Measurements from ENCODE around the gene NOXO1.
A peak's percentile ranks its signal among the peaks of the same experiment; 100 is the strongest.

The NOXO1 gene

DNA sequence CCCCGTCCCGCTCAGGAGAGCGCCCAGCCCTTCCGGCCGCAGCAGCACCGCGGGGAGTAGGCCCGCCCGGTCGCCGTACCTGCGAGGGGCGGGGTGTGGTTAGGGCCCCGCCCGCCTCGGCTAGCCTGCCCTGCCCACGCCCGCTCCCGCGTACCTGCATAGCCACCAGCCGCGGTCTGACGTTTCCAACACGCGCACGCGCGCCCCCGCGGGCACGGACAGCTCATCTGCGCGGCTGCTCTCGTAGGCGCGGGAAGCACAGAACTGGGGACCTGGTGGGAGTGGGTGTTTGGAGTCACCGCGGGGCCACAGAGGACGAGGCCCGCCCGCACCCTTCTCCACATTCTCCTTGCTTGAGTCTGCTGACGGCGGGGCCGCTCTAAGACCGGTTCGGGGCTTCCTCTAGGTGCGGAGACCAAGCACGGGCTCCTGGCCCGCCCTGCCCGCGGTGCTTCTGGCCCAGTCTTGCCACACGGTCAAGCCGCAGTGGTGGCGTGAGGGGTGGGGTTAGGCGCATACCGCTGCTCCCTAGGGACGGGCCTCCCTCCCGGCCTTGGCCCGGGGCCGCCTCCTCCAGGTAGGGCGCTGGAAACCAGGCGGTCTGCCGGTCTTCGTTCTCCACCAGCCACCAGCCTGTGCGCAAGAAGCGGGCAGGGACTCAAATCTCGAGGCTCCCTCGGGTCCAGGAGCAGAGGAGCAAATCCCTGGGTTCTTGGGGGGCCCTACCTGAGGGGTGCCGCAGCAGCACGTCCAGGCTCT, 1.8 kb downstream of the NOXO1 start:
- peak; percentile 88 for DNase-seq (ENCODE audit: low spot score)

DNA sequence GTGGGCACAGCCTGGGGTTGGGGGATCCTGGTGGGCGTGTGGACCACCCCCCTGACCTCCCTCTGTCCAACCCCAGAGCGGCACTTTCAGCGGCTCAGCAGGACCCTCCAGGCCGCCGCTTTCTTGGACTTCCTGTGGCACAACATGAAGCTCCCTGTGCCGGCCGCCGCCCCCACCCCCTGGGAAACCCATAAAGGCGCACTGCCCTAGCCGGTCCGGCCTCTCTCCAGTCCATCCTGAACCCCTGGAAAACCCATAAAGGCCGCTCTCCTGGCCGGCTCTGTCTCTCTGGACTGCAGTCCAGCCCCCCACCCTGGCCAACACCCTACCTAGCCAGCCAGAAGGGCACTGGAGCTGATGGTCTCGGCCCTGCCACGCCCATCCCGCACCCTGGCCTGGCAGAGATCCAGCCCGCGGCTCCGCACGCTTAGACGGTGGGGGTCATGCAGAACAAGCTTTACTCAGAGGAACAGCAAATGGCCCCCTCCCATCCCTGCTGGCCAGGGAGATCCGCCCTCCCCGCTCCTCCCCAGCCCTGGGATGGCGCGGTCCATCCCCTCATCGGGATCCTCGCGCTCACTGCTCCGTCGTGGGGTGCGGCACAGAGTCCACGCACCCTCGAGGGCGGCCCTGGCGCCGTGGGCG, 2.7 kb downstream of the NOXO1 start:
- peak; percentile 59 for DNase-seq (ENCODE audit: low spot score)

DNA sequence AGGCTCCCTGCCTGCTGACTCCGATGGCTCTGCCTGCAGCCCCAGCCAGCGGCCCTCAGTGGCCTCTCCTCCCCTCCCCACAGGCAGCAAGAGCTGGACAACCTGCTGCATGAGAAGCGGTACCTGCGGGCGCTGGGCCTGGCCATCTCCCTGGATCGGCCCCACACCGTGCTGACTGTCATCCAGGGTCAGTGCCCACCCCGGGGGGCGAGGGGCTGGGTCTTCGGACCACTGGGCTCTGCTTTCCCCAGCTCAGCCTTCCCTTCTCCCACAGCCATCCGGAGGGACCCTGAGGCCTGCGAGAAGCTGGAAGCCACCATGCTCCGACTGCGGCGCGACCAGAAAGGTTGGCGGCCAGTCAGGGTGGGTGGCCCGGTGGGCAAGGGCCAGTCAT, 3.4 kb downstream of the NOXO1 start:
- DNase-seq (ENCODE audit: low spot score): no peak

DNA sequence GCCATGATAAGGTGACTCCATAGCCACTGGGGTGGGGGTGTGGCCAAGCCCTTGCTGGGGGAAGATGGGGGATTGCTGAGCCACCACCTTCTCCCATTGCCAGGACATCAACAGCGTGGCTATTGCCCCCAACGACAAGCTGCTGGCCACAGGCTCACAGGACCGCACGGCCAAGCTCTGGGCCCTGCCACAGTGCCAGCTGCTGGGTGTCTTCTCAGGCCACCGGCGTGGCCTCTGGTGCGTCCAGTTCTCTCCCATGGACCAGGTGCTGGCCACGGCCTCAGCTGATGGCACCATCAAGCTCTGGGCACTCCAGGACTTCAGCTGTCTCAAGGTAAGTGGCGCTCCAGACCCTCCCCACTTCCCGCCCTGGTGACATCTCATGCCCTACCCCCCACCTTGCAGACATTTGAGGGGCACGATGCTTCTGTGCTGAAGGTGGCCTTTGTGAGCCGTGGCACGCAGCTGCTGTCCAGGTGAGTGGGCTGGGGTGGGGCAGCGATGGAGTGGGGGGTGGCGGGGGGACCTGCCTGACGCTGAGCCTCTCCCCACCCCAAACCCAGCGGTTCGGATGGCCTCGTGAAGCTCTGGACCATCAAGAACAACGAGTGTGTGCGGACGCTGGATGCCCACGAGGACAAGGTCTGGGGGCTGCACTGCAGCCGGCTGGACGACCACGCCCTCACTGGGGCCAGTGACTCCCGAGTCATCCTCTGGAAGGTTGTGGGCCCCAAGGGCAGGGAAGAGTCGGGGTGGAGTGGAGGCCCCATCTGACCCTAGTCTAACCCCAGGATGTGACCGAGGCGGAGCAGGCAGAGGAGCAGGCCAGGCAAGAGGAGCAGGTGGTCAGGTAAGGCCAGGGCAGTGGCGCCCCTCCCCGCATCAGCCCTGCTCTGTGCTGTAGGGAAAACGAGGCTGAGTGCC, 4.1 kb downstream of the NOXO1 start:
- no peak for DNase-seq (ENCODE audit: low spot score)

DNA sequence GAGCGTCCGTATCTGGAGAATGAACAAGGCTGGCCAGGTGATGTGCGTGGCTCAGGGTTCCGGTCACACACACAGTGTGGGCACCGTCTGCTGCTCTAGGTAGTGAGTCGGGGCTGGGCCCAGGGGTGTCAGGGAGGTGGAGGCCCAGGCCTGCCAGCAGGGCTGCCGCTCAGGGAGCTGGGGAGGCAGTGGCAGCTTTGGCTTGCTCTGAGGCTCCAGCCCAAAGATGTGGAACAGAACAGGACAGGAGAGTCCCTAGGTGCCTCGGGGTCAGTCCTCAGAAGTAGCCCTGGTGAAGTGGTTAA, 5.1 kb downstream of the NOXO1 start:
- DNase-seq (ENCODE audit: low spot score): no peak

DNA sequence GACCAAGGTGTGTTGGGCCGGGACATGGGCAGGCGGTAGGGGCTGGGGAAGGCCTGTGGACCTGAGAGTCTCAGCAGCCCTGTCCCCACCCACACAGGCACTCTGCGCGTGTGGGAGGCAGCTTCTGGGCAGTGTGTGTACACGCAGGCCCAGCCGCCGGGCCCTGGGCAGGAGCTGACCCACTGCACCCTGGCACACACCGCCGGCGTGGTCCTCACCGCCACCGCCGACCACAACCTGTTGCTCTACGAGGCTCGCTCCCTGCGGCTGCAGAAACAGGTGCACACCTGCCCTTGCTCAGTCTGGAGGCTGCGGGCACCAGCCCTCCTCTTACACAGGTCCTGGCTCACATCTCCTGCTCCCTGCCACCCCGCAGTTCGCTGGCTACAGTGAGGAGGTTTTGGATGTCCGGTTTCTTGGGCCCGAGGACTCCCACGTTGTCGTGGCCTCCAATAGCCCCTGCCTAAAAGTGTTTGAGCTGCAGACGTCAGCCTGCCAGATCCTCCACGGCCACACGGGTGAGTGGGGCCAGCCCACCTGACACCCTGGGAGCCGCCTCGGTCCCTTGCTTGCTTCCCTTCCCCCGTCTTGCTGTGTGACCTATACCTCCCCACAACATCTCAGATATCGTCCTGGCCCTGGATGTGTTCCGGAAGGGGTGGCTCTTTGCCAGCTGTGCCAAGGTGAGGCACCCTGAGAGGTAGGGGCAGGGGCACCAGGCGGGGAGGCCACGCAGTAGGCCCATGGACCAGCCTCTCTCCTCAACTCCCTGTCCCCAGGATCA, 5.6 kb downstream of the NOXO1 start:
- DNase-seq (ENCODE audit: low spot score): no peak

DNA sequence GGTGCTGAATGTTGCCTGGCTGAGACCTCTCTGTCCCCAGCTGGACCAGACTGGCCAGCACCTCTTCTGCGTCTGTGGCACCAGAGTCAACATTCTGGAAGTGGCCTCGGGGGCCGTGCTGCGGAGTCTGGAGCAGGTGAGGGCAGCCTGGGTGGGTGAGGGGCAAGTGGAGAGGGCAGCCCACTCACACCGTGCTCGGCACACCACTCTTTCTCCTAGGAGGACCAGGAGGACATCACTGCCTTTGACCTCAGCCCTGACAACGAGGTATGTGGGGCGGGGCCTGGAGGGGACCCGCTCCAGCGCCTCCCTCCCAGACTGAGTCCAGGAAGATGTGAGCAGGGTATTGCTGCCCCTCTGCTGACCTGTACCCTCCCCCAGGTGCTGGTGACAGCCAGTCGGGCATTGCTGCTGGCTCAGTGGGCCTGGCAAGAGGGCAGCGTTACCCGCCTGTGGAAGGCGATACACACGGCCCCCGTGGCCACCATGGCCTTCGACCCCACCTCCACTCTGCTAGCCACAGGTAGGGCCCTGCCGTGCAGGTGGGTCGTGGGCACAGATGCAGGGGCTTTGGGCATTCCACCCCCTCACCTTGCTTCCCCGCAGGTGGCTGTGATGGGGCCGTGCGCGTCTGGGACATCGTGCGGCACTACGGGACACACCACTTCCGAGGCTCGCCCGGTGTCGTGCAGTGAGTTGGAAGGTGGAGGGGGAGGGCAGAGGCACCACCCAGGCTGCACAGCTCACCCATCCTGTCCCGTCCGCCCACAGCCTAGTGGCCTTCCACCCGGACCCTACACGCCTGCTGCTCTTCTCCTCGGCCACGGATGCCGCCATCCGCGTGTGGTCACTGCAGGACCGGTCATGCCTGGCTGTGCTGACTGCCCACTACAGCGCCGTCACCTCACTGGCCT, 6.9 kb downstream of the NOXO1 start:
- no peak for DNase-seq (ENCODE audit: low spot score)

DNA sequence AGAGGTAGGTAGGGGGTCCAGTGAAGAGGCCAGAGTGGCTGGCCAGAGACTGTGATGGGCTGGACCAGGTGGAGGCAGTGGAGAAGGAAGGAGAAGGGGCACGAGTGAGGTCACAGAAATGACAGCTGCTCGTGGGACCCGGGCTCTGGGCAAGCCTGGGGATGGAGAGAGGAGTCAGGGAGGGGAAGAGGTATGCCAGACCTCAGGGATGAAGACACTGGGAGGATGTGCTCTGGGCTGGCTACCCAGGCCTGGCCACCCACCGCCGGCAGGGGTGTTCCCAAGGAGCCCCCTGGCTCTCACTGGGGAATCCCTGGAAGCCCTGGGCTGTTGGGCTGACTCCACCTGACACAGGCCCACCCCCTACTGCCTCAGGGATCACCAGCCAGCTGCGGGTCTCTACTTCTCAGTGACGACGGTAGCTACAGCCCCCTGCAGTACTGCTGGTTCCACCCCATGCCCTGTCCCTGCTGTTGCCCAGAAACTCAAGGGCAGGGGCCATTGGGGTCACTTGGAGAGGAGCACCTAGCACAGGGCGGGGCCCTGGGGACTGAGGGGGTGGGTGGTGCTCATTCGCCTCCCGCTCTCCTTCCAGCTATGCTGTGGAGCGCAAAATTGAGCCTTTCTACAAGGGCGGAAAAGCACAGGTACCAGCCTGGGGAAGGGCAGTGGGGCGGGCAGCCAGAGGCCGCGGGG, 7.7 kb downstream of the NOXO1 start:
- no peak for DNase-seq (ENCODE audit: low spot score)

DNA sequence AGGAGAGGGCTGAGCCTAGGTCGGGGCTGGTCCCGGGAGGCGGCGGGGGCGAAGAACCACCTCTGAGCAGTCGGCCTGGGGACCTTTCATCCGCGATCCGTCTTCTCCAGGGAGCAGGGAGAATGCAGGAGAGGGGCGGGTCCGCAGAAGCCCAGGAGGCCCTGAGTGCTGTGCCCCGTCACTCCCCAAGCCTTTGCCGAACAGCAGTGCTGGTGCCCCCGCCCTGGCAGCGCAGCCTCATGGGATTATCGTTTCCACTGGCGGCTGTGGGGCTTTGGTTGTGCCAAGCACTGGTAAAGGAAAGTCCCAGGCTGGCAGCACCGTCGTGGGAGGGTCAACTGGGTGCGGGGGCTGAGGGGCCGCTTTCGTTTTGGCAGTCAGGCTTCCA, 8.8 kb downstream of the NOXO1 start:
- DNase-seq (ENCODE audit: low spot score): no peak

DNA sequence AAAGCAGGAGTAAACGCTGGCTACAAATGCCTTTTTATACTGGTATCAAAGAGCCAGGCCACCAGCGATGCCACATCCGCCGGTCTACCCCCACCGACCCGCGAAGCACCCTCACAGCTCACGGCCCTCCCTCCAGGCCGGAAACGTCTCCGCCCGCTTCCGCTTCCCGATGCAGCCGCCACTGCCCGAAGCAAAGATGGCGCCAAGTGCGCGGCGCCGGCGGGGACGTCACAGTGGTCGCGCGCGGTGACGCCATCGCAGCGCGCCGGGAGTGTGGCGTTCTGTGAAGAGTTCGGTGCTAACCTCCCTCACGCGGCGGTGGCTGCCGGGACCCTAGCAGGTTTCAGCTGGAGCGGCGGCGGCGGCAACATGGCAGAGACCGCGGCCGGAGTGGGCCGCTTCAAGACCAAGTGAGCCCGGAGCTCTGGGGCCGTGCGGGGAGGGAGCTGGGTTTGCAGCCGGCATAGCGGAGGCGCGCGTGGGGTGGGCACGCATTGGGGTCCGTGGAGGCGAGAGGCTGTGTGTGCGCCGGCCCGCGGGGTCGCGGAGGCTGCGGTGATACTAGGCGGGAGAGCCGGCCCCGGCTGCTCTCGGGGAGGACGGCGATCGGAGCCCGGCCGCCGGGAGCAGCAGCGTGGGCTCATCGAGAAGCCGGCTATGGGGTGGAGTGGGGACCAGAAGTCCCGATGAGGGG, 9.3 kb downstream of the NOXO1 start, which contains the start of gene TBL3:
TBL3 (plus strand) TSS at position 258 of the 694 bp plus-strand sequence; CDS start at position 370, 112 bp downstream.
- DNase-seq (ENCODE audit: low spot score): peak; percentile 96

DNA sequence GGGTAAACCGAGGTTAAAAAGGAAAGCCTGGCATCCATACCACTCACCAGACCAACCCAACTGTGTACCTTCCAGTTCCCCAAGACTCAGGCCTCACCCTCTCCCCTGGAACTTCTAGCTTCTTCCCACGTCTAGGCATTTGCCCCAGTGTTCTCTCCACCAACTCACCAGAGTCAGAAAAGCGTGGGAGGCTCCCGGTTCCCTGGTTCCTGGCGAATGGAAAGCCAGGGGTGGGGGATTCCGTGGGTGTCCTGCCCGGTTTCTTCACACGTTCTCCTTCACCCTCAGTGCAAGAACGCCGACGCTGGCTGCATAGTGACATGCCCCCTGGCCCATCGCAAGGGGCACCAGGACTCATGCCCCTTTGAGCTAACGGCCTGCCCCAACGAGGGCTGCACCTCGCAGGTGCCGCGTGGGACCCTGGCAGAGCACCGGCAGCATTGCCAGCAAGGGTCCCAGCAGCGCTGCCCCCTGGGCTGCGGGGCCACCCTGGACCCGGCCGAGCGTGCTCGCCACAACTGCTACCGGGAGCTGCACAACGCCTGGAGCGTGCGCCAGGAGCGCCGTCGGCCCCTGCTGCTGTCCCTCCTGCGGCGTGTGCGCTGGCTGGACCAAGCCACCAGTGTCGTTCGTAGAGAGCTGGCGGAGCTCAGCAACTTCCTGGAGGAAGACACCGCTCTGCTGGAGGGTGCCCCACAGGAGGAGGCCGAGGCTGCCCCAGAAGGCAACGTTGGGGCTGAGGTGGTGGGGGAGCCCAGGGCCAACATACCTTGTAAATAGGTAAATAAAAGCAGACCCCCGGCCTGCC, 12.9 kb downstream of the NOXO1 start:
- no peak for DNase-seq (ENCODE audit: low spot score)

DNA sequence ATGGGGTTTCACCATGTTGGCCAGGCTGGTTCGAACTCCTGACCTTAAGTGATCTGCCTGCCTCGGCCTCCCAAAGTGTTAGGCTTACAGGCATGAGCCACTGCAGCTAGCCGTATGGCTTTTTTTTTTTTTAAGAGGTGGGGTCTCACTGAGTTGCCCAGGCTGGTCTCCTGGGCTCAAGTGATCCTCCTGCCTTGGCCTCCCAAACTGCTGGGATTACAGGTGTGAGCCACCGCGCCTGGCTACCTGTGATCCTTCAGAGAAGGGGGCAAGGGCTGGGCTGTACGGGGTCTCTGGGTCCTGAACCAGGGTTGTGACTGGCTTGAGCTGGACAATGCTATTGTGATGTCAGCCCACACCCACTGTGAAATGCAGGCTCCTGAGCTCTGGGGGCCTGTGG, 14.8 kb downstream of the NOXO1 start, which contains the start of gene RNF151:
RNF151 (plus strand) TSS at position 397 of the 400 bp plus-strand sequence. CDS start 26 bp downstream, outside the sequence.
- no peak for DNase-seq (ENCODE audit: low spot score)

DNA sequence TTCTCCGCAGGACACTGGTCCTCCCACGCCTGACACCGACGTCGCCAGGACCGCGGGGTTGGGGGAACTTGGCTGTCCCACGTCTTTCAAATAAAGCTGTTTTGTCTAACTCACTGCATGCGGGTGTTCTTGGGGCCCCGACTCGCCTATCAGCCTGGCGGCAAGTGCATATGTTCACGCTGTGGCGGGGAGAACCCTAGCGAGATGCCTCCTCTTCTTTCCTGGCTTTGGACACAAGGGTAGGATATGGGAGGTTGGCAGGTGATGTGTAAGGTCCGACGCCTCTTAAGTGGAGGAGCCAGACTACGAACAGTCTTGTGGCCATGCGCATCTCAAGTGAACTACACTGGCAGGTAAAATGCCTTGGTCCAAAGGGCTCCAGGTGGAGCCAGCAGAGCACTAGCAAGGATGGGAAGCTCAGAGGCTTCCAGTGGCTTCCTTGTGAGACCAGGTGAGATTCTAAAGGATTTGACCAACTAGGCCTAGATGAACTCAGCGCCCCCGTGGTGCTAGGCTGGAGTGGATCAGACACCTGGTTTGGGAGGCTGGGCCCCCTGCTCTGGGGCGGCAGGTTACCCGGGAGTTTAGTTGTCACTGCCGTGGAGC, 15.8 kb downstream of the NOXO1 start:
- no peak for DNase-seq (ENCODE audit: low spot score)

DNA sequence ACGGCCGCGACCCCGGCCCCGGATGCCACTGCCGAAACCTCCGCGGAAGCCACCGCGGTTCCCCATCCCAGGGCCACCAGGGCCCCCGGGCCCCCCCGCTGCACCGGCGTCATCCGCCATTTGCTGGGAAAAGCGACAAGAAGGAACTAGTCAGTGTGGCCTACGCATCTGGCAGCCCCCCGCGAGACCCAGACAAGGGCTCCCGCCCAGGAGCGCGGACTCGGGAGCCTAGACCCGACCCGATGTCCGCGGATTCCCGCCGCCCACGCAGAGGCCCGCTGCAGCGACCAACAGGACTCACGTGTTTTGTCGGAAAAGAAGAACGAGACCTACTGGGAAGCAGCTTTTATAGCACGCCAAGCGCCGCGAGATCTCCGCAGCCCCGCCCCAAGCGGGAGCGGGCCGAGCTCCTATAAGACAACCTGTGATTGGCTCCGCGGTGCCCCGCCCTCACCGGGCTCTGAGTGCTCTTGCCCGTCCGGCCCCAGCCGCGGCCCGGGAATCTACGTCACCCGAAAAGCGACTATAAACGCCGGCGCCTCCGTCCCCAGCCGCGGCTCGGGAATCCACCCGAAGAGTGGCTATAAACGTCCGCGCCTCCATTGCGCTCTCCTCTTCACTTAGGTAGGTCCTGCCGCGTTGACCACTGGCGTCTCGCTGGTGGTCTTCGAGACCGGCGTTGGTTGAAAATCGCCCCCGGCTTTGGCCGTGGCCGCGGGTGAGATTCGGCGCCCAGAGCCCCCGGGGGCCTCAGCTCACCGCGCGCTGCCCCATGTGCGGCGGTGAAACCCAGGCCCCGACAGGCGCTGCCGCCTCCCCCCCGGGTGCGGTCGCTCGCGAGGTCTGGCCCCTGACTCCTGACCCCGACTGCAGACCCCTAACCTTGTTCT, 16.5 kb downstream of the NOXO1 start, which contains the start of gene RPS2:
RPS2 (minus strand) TSS at position 321 of the 890 bp plus-strand sequence; CDS start at position 120, 201 bp downstream.
- DNase-seq (ENCODE audit: low spot score): peak; percentile 99

DNA sequence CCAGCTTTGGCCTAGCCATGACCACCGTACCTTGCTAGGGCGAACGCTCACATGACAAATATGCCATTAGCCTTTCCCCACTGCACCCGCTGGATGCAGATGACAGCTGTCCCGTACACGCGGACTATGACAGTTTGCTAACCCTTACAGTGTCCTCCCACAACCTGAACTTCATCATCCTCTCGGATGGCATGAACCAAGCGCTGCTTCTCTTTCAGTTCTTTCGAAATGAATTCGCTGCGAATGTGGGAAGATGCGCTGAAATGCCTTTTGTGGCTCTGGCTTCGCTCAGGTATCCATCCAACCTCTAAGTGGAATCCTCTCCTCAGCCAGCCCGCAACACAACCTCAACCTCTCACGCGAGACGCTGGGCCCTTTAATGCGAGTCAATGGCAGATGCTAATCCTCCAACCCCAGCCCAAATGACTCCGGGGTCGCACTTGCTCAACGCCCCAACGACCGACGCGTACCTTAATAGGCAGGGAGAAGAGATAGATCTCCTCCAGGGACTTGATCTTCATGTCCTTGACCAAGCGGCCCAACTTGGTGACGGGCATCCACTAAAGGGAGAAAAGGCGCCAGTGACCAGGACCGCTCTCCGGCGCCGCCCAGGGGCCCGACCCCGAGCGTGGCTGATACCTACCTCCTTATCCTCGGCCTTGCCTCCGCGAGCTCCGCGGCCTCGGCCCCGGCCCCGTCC, 17.3 kb downstream of the NOXO1 start:
- no peak for DNase-seq (ENCODE audit: low spot score)
